Liver (tissue), 3 donors: ENCODE results near the gene VSIG10L.

Source experiments
- CTCF ChIP-seq: fragments of 150-350 bp; IDR thresholded peaks from 2 replicates; pipeline ENCODE4 v1.5.1; 2017; ENCODE audit warnings: improper control_type of control experiment, low read depth, low read length; ENCODE audit not compliant: missing input control
- EGR1 ChIP-seq, 2 donors: IDR thresholded peaks; 2 replicates each; pipeline ENCODE4 v1.6.1; 2016 to 2018; ENCODE audit warnings: antibody characterized with exemption in 2 of 2, low read depth in 2 of 2
- FOXA2 ChIP-seq: IDR thresholded peaks from 2 replicates; pipeline ENCODE4 v1.6.1; 2016; ENCODE audit warnings: antibody characterized with exemption
- GABPA ChIP-seq, 2 donors: IDR thresholded peaks in 1 of 2; conservative IDR thresholded peaks in 1 of 2; 2 replicates each; pipeline ENCODE4 v1.6.1; 2016; ENCODE audit warnings: antibody characterized with exemption in 2 of 2, mild to moderate bottlenecking in 1 of 2, moderate library complexity in 1 of 2
- HNF4A ChIP-seq, 2 donors: conservative IDR thresholded peaks; 2 replicates each; pipeline ENCODE4 v1.6.1; 2016; ENCODE audit warnings: antibody characterized with exemption in 2 of 2, mild to moderate bottlenecking in 2 of 2
- HNF4G ChIP-seq: IDR thresholded peaks from 2 replicates; pipeline ENCODE4 v1.6.1; 2016; ENCODE audit warnings: antibody characterized with exemption
- JUND ChIP-seq, 2 donors: IDR thresholded peaks; 2 replicates each; pipeline ENCODE4 v1.6.1; 2016; ENCODE audit warnings: antibody characterized with exemption in 2 of 2
- MAX ChIP-seq: IDR thresholded peaks from 2 replicates; pipeline ENCODE4 v1.6.1; 2016; ENCODE audit warnings: antibody characterized with exemption
- RAD21 ChIP-seq, 2 donors: IDR thresholded peaks; 2 replicates each; pipeline ENCODE4 v1.6.1; 2016; ENCODE audit warnings: antibody characterized with exemption in 2 of 2, mild to moderate bottlenecking in 2 of 2
- REST ChIP-seq: IDR thresholded peaks from 2 replicates; pipeline ENCODE4 v1.6.1; 2016; ENCODE audit warnings: antibody characterized with exemption, mild to moderate bottlenecking
- SP1 ChIP-seq: IDR thresholded peaks from 2 replicates; pipeline ENCODE4 v1.6.1; 2018; ENCODE audit warnings: antibody characterized with exemption, mild to moderate bottlenecking
- TAF1 ChIP-seq: conservative IDR thresholded peaks from 2 replicates; pipeline ENCODE4 v1.6.1; 2016; ENCODE audit warnings: antibody characterized with exemption, mild to moderate bottlenecking
- YY1 ChIP-seq: IDR thresholded peaks from 2 replicates; pipeline ENCODE4 v1.6.1; 2016; ENCODE audit warnings: antibody characterized with exemption, mild to moderate bottlenecking
- ZBTB33 ChIP-seq: IDR thresholded peaks from 2 replicates; pipeline ENCODE4 v1.6.1; 2016; ENCODE audit warnings: antibody characterized with exemption
- donor health status: healthy.
- donor health status: healthy.

- TF ChIP-seq REST: no peak
- no peak for TF ChIP-seq CTCF
- no peak for TF ChIP-seq MAX
- TF ChIP-seq RAD21 (IDR thresholded peaks at IDR 0.05): no peak
- TF ChIP-seq SP1: no peak
- no peak for TF ChIP-seq GABPA (IDR thresholded peaks at IDR 0.05 in 1 of 2, conservative IDR thresholded peaks at IDR 0.05 in 1 of 2)
- no peak for TF ChIP-seq EGR1 (IDR thresholded peaks at IDR 0.05; ENCODE audit: low read depth in 2 of 2)
- TF ChIP-seq ZBTB33: no peak
- no peak for TF ChIP-seq JUND (IDR thresholded peaks at IDR 0.05)
- no peak for TF ChIP-seq YY1
- TF ChIP-seq TAF1: no peak
- TF ChIP-seq HNF4A (conservative IDR thresholded peaks at IDR 0.05): no peak
- no peak for TF ChIP-seq FOXA2
- TF ChIP-seq HNF4G: no peak
These were observed 29.3 kb upstream of the VSIG10L start for GRCh38 chr19:51371186-51371690.
